ENCODE measurements around the gene ZNF740.
"Not testable (repeated sequence)": the region's sequence is repeated elsewhere in the genome, so short reads cannot be mapped to it uniquely, and the experiment has no call there.

The ZNF740 gene

GRCh38 chr12:53173085-53173715 is 7.3 kb upstream of the ZNF740 start:
- no peak for DNase-seq (ENCODE audit: low read depth)

GRCh38 chr12:53174881-53175491 is 5.5 kb upstream of the ZNF740 start:
- no peak for DNase-seq (ENCODE audit: low read depth)

- no peak for DNase-seq (ENCODE audit: low read depth)
Measured at GRCh38 chr12:53176750-53177149, 3.8 kb upstream of the ZNF740 start.

GRCh38 chr12:53177447-53177846 is 3.1 kb upstream of the ZNF740 start:
- not testable (repeated sequence) for DNase-seq (ENCODE audit: low read depth)

GRCh38 chr12:53178803-53179202 is 1.7 kb upstream of the ZNF740 start:
- not testable (repeated sequence) for DNase-seq (ENCODE audit: low read depth)

GRCh38 chr12:53179687-53180219 is 769 bp upstream of the ZNF740 start:
- DNase-seq (ENCODE audit: low read depth) = no peak

GRCh38 chr12:53180931-53181645 is 566 bp downstream of the ZNF740 start:
- DNase-seq (ENCODE audit: low read depth) = peak; percentile 58

- no peak for DNase-seq (ENCODE audit: low read depth)
Measured at GRCh38 chr12:53181935-53182334, 1.4 kb downstream of the ZNF740 start.

- DNase-seq (ENCODE audit: low read depth) = no peak
Measured at GRCh38 chr12:53182903-53183302, 2.4 kb downstream of the ZNF740 start.

- no peak for DNase-seq (ENCODE audit: low read depth)
Measured at GRCh38 chr12:53184828-53185227, 4.3 kb downstream of the ZNF740 start.

- DNase-seq (ENCODE audit: low read depth) = no peak
Measured at GRCh38 chr12:53185582-53186153, 5.1 kb downstream of the ZNF740 start.

GRCh38 chr12:53186745-53187144 is 6.2 kb downstream of the ZNF740 start:
- no peak for DNase-seq (ENCODE audit: low read depth)

- no peak for DNase-seq (ENCODE audit: low read depth)
Measured at GRCh38 chr12:53187145-53187899, 6.8 kb downstream of the ZNF740 start.

GRCh38 chr12:53190108-53190729 is 9.7 kb downstream of the ZNF740 start:
- no peak for DNase-seq (ENCODE audit: low read depth)

GRCh38 chr12:53191096-53191884 is 10.8 kb downstream of the ZNF740 start:
- DNase-seq (ENCODE audit: low read depth) = no peak

- DNase-seq (ENCODE audit: low read depth) = no peak
Measured at GRCh38 chr12:53191885-53192530, 11.5 kb downstream of the ZNF740 start.

GRCh38 chr12:53192531-53193021 is 12.1 kb downstream of the ZNF740 start:
- DNase-seq (ENCODE audit: low read depth) = no peak

- no peak for DNase-seq (ENCODE audit: low read depth)
Measured at GRCh38 chr12:53193040-53193439, 12.5 kb downstream of the ZNF740 start.

- no peak for DNase-seq (ENCODE audit: low read depth)
Measured at GRCh38 chr12:53193985-53194716, 13.6 kb downstream of the ZNF740 start.

Measured in stimulated activated CD8-positive, alpha-beta memory T cell treated with anti-CD3 and anti-CD28 coated beads, Interleukin-7, amount 100 ng/mL, for 24 hours (primary cell).